Measurements from ENCODE around the gene TASP1.
A peak's percentile ranks its signal among the peaks of the same experiment; 100 is the strongest.
"Not testable (repeated sequence)": the region's sequence is repeated elsewhere in the genome, so short reads cannot be mapped to it uniquely, and the experiment has no call there.

The TASP1 gene

GRCh38 chr20:13493143-13493542 is 145.6 kb downstream of the TASP1 start:
- DNase-seq (ENCODE audit: low spot score), result no peak

GRCh38 chr20:13492001-13492481 is 146.7 kb downstream of the TASP1 start:
- DNase-seq (ENCODE audit: low spot score), result peak; percentile 94

GRCh38 chr20:13487202-13487601 is 151.5 kb downstream of the TASP1 start:
- DNase-seq (ENCODE audit: low spot score), result no peak

DNA sequence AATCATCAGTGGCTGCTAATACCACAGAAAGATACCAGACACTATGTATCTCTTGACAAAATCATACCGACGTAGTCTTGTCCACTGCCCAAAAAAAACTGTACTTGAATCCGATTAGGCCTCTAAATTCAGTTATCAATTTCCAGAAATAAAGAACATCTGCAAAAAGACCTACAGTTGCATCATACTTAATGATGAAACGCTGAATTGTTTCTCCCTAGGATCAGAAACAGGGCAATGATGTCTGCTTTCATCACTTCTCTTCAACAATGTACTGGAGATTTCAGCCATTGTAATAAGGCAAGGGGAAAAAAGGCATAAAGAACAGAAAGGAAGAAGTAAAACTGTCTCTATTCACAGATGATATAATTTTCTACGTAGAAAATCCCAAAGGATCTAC is 152.0 kb downstream of the TASP1 start:
- no peak for DNase-seq (ENCODE audit: low spot score)

- DNase-seq (ENCODE audit: low spot score), result no peak
Observed at GRCh38 chr20:13485576-13485975, 153.2 kb downstream of the TASP1 start.

- DNase-seq (ENCODE audit: low spot score), result not testable (repeated sequence)
Observed at GRCh38 chr20:13485019-13485418, 153.7 kb downstream of the TASP1 start.

GRCh38 chr20:13483472-13483871 is 155.3 kb downstream of the TASP1 start:
- DNase-seq (ENCODE audit: low spot score), result not testable (repeated sequence)

GRCh38 chr20:13478366-13478765 is 160.4 kb downstream of the TASP1 start:
- no peak for DNase-seq (ENCODE audit: low spot score)

GRCh38 chr20:13474467-13474866 is 164.3 kb downstream of the TASP1 start:
- no peak for DNase-seq (ENCODE audit: low spot score)

GRCh38 chr20:13469262-13469661 is 169.5 kb downstream of the TASP1 start:
- DNase-seq (ENCODE audit: low spot score), result no peak

- DNase-seq (ENCODE audit: low spot score), result no peak
Observed at GRCh38 chr20:13468166-13468565, 170.6 kb downstream of the TASP1 start.

DNA sequence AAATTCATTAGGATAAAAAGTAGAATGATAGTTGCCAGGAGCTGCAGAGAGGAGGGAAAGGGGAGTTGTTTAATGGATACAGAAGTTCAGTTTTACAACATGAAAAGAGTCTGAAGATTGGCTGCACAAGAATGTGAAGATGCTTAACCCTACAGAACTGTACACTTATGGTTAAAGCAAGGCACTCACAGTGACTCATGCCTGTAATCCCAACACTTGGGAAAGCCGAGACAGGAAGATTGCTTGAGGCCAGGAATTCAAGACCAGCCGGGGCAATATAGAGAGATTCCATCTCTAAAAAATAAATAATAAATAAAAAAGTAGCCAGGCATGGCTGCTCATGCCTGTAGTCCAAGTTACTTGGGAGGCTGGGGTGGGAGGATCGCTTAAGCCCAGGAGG is 174.0 kb downstream of the TASP1 start:
- no peak for DNase-seq (ENCODE audit: low spot score)

GRCh38 chr20:13461849-13462458 is 176.8 kb downstream of the TASP1 start:
- DNase-seq (ENCODE audit: low spot score), result no peak

GRCh38 chr20:13458860-13459451 is 179.8 kb downstream of the TASP1 start:
- DNase-seq (ENCODE audit: low spot score), result peak; percentile 72

- no peak for DNase-seq (ENCODE audit: low spot score)
Observed at GRCh38 chr20:13457487-13457886, 181.2 kb downstream of the TASP1 start.

DNA sequence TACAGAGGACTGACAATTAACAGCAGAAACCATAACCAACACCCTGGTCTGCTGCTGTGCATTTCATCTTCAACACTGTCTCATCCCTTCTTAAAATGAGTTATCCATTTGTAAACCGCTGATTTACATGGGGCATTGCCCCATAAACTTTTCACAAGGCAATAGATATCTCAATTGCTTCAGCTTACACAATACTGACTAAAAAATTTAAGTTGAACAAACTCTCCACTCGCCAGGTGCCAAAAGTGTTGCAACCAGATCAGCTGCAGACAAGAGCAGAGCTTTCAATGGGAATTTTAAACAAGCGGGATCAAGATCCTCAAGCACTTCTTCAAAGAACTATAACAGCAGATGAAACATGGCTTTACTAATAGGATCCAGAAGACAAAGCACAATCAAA is 183.0 kb downstream of the TASP1 start:
- no peak for DNase-seq (ENCODE audit: low spot score)

DNA sequence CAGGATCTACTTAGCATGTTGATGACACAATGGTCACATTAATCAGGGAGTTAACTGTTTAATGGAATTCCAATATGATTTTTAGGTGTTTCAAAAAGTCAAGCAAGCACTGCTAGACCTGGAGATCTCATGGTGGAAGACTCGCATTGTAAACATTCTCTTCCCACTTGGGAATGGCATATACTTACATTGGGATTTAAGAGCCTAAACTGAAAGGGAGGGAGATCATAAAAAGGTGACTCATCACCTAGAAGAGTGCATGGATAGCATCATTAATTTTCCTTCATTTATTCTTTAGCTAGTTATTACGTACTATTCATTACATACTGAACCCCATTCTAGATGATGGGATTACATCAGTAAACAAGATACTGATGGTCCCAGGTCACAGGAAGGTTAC is 185.4 kb downstream of the TASP1 start:
- no peak for DNase-seq (ENCODE audit: low spot score)

GRCh38 chr20:13452470-13453124 is 186.1 kb downstream of the TASP1 start:
- no peak for DNase-seq (ENCODE audit: low spot score)

- DNase-seq (ENCODE audit: low spot score), result peak; percentile 57
Observed at GRCh38 chr20:13449868-13450434, 188.8 kb downstream of the TASP1 start.

DNA sequence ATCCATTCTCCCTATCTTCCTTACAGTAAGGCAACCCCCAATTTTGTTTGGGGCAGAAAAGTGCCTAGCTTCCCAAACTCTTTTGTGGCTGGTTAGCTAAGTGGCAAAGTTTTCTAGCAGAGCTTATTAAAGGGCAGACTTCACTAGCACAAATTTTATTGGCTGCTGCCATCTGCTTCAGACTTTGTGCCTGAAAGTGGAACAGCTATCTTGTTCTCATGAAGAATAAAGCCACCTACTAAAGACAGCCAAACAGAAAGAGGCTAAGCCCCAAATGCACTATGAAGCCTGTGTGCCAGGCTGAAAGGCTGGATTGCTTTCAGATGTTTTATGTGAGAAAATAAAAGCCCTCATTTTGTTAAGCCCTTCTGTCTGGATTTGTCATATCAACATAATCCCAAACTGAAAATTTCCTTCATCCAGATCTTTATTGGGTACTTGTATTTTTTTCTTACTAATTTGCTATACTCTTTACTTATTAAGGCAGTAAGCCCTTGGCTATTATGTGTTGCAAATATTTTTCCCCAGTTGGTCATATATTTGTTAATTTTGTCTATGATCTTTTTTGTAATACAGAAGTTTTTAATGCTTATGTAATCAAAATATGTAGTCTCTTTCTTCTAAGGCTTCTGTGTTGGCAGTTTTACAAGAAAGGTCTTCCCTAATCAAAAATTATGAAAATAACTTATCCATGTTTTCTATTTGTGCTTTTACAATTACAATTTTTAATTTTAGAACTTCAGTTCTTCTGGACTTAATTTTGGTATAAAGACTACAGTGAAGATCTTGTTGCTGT is 191.1 kb downstream of the TASP1 start:
- DNase-seq (ENCODE audit: low spot score), result no peak

DNA sequence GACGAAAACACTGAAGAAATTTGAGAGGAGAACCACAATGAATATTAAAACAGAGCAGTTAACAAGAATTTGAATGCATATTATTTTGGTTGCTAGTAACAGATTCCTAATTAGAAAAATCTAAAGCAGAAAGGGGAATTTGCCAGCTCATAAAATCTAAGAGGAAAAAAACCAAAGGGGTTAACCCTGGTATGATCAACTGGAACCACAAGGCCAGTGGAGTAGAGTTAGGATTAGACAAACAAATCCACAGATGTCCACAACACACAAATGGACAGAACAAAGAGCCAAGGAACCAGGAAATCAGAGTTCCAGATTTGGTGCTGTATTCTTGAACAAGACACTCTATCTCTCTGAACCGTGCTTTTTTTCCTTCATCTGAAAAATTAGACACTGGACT is 195.0 kb downstream of the TASP1 start:
- no peak for DNase-seq (ENCODE audit: low spot score)

DNA sequence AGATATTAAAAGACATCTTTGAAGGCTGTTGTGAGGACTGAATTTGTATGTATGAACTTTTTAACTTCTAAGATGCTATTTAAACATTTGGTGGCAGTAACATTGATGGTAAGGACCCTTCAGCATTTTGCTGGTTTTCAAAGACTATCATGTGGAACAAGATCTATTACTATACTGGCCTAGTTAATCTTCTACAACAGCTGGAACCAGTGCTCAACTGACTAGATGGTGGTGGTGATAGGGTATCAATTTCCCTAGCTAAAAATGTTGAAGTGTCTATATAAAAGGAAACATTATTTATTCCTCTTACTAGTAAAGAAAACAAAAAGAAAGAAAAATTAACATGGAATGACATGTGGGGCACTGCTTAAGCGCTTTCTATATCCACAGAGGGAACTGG is 195.7 kb downstream of the TASP1 start:
- DNase-seq (ENCODE audit: low spot score), result no peak

Data from COLO829 (cell line).